H9 (cell line): ENCODE measurements around the gene RMI2. TPM values are rescaled to one million over a fixed set of nuclear protein-coding genes. Genes with fewer than 3 reads are reported as not detected.

ENCODE experiments used
- DNase-seq: peaks from one replicate; pipeline ENCODE4 v3.0.0-alpha.2; 2017
- H2AFZ ChIP-seq: one replicate; pipeline ENCODE4 v1.6.1; 2013; ENCODE audit warnings: mild to moderate bottlenecking, low read length, control low read depth, moderate library complexity
- H2AK5ac ChIP-seq: 2 replicates; pipeline ENCODE4 v1.6.1; 2013; ENCODE audit warnings: low read length, control low read depth, mixed read lengths; ENCODE audit not compliant: insufficient read length
- H2BK120ac ChIP-seq: one replicate; pipeline ENCODE4 v1.6.1; 2013; ENCODE audit warnings: low read depth, mild to moderate bottlenecking, low read length, control low read depth, inconsistent platforms; ENCODE audit not compliant: poor library complexity, severe bottlenecking
- H2BK12ac ChIP-seq: 2 replicates; pipeline ENCODE4 v1.6.1; 2013; ENCODE audit warnings: low read length, control low read depth, mixed read lengths, low read depth; ENCODE audit not compliant: insufficient read length
- H2BK15ac ChIP-seq: 2 replicates; pipeline ENCODE4 v1.6.1; 2013; ENCODE audit warnings: low read depth, low read length, control low read depth
- H2BK20ac ChIP-seq: one replicate; pipeline ENCODE4 v1.6.1; 2013; ENCODE audit warnings: low read depth, mild to moderate bottlenecking, low read length, control low read depth, inconsistent platforms; ENCODE audit not compliant: poor library complexity, severe bottlenecking
- H2BK5ac ChIP-seq: 2 replicates; pipeline ENCODE4 v1.6.1; 2013; ENCODE audit warnings: low read length, control low read depth, mixed read lengths; ENCODE audit not compliant: insufficient read length
- H3K14ac ChIP-seq: 2 replicates; pipeline ENCODE4 v1.6.1; 2013; ENCODE audit warnings: low read length, control low read depth; ENCODE audit not compliant: insufficient read depth
- H3K18ac ChIP-seq: 2 replicates; pipeline ENCODE4 v1.6.1; 2013; ENCODE audit warnings: low read depth, mild to moderate bottlenecking, mixed read lengths, low read length, control low read depth; ENCODE audit not compliant: insufficient read length
- H3K23ac ChIP-seq: 2 replicates; pipeline ENCODE4 v1.6.1; 2013; ENCODE audit warnings: low read length, control low read depth, mixed read lengths, low read depth; ENCODE audit not compliant: insufficient read length
- H3K23me2 ChIP-seq: 2 replicates; pipeline ENCODE4 v1.6.1; 2013; ENCODE audit warnings: low read depth, mild to moderate bottlenecking, mixed read lengths, low read length, control low read depth; ENCODE audit not compliant: insufficient read length, poor library complexity, severe bottlenecking
- H3K27ac ChIP-seq: 2 replicates; pipeline ENCODE4 v1.5.1; 2013; ENCODE audit warnings: low read length, control low read depth, mixed read lengths, low read depth; ENCODE audit not compliant: insufficient read length
- H3K27me3 ChIP-seq: 2 replicates; pipeline ENCODE4 v1.6.1; 2013; ENCODE audit warnings: low read length, control low read depth, inconsistent platforms; ENCODE audit not compliant: insufficient read depth
- H3K4ac ChIP-seq: 2 replicates; pipeline ENCODE4 v1.6.1; 2013; ENCODE audit warnings: low read depth, mild to moderate bottlenecking, control low read depth, inconsistent platforms, low read length, moderate library complexity
- H3K4me1 ChIP-seq: 2 replicates; pipeline ENCODE4 v1.6.1; 2013; ENCODE audit warnings: low read length, control low read depth, inconsistent platforms; ENCODE audit not compliant: insufficient read depth
- H3K4me2 ChIP-seq: 2 replicates; pipeline ENCODE4 v1.6.1; 2013; ENCODE audit warnings: low read length, control low read depth, mixed read lengths; ENCODE audit not compliant: insufficient read length, insufficient read depth
- H3K56ac ChIP-seq: 2 replicates; pipeline ENCODE4 v1.6.1; 2013; ENCODE audit warnings: low read depth, mild to moderate bottlenecking, mixed read lengths, low read length, control low read depth; ENCODE audit not compliant: insufficient read length
- H3K79me1 ChIP-seq: 2 replicates; pipeline ENCODE4 v1.6.1; 2013; ENCODE audit warnings: low read depth, mild to moderate bottlenecking, moderate library complexity, low read length, control low read depth, inconsistent platforms; ENCODE audit not compliant: insufficient read depth, poor library complexity, severe bottlenecking
- H3K79me2 ChIP-seq: 2 replicates; pipeline ENCODE4 v1.6.1; 2013; ENCODE audit warnings: low read length, control low read depth, inconsistent platforms; ENCODE audit not compliant: insufficient read depth
- H3K9ac ChIP-seq: 2 replicates; pipeline ENCODE4 v1.6.1; 2013; ENCODE audit warnings: low read length, control low read depth, mixed read lengths; ENCODE audit not compliant: insufficient read length; ENCODE audit errors: extremely low read depth
- H3K9me3 ChIP-seq: one replicate; pipeline ENCODE4 v1.6.1; 2013; ENCODE audit warnings: low read depth, low read length, inconsistent platforms; ENCODE audit not compliant: control insufficient read depth
- H3T11ph ChIP-seq: one replicate; pipeline ENCODE4 v1.6.1; 2013; ENCODE audit warnings: mild to moderate bottlenecking, low read length, control low read depth, inconsistent platforms
- H4K20me1 ChIP-seq: one replicate; pipeline ENCODE4 v1.6.1; 2013; ENCODE audit not compliant: control insufficient read depth, insufficient read length, insufficient read depth
- H4K5ac ChIP-seq: 2 replicates; pipeline ENCODE4 v1.6.1; 2013; ENCODE audit warnings: low read depth, mild to moderate bottlenecking, mixed read lengths, low read length, control low read depth; ENCODE audit not compliant: insufficient read length
- H4K8ac ChIP-seq: replicated peaks from 2 replicates; pipeline ENCODE4 v1.6.1; 2013; ENCODE audit warnings: low read length, control low read depth, mixed read lengths, low read depth; ENCODE audit not compliant: insufficient read length
- H4K91ac ChIP-seq: 2 replicates; pipeline ENCODE4 v1.6.1; 2013; ENCODE audit warnings: low read depth, mild to moderate bottlenecking, moderate library complexity, mixed read lengths, low read length, control low read depth; ENCODE audit not compliant: insufficient read length
- H3K27ac Mint-ChIP-seq, 3 experiments: 2 replicates in 2 of 3; 3 replicates in 1 of 3; pipeline ENCODE4 v1.8.0; 2020 to 2021; ENCODE audit warnings: mixed read lengths in 3 of 3, mild to moderate bottlenecking in 1 of 3, moderate library complexity in 1 of 3
- H3K27me3 Mint-ChIP-seq: 2 replicates; pipeline ENCODE4 v1.8.0; 2021; ENCODE audit warnings: low read depth, mild to moderate bottlenecking, moderate library complexity, mixed read lengths
- H3K36me3 Mint-ChIP-seq, 3 experiments: 2 replicates in 2 of 3; 3 replicates in 1 of 3; pipeline ENCODE4 v1.8.0; 2020 to 2021; ENCODE audit warnings: low read depth in 3 of 3, mixed read lengths in 3 of 3; ENCODE audit not compliant: insufficient read depth in 1 of 3
- H3K4me1 Mint-ChIP-seq, 2 experiments: 2 replicates each; pipeline ENCODE4 v1.8.0; 2020; ENCODE audit warnings: mixed read lengths in 2 of 2
- H3K4me3 Mint-ChIP-seq, 2 experiments: 2 replicates in 1 of 2; 3 replicates in 1 of 2; pipeline ENCODE4 v1.8.0; 2020 to 2021; ENCODE audit warnings: mild to moderate bottlenecking in 2 of 2, mixed read lengths in 2 of 2, moderate library complexity in 1 of 2
- H3K9me3 Mint-ChIP-seq, 2 experiments: 2 replicates in 1 of 2; 3 replicates in 1 of 2; pipeline ENCODE4 v1.8.0; 2020; ENCODE audit warnings: mild to moderate bottlenecking in 2 of 2, mixed read lengths in 2 of 2, moderate library complexity in 1 of 2
- CTCF ChIP-seq: fragments of 200-600 bp; sonication (generic); conservative IDR thresholded peaks from 3 replicates; pipeline ENCODE4 v1.8.0; 2021; ENCODE audit warnings: antibody characterized with exemption, mild to moderate bottlenecking
- WGBS: extraction: QIAGEN DNeasy Blood & Tissue Kit; methylation state at CpG from one replicate; pipeline ENCODE4 v1.1.7; 2013; ENCODE audit warnings: missing lambda C conversion rate, low lambda C conversion rate, mixed read lengths; ENCODE audit not compliant: insufficient read length; ENCODE audit errors: extremely low coverage; 5-methylcytosine and 5-hydroxymethylcytosine counted together
- total RNA-seq: library from RNA; stranded (reverse); gene quantifications from 2 replicates; pipeline ENCODE4 v1.2.1, GENCODE V29; 2021

The RMI2 gene
- total RNA-seq, 1 experiment from 2014 or later: 57.6 TPM

GRCh38 chr16:11354407-11354732 is 9.1 kb downstream of the RMI2 start:
- Mint-ChIP-seq H3K27me3 (no peaks in the 10 kb centered on the region), H3K36me3 (peaks cover 29 to 40% (median 31%) of the 10 kb centered on the region in 3 experiments), H3K27ac (no peak overlapping the region), H3K4me1 (peaks cover 25 to 44% of the 10 kb centered on the region in 2 experiments), H3K4me3 (no peak overlapping the region), H3K9me3 (no peaks in the 10 kb centered on the region)
- no peak overlapping the region for H2AK5ac ChIP-seq
- no peak overlapping the region for H2BK15ac ChIP-seq
- no peak for DNase-seq
- no peak overlapping the region for H3K14ac ChIP-seq
- H3K4me2 ChIP-seq: no peak overlapping the region
- no peaks in the 10 kb centered on the region for H3K9me3 ChIP-seq
- H3K27me3 ChIP-seq: no peaks in the 10 kb centered on the region
- TF ChIP-seq CTCF: no peak
- no peaks in the 10 kb centered on the region for H3K4me1 ChIP-seq
- no peak overlapping the region for H3K18ac ChIP-seq
- no CpG with 5 or more reads among the region's 5 CpGs for WGBS
- no peak overlapping the region for H3T11ph ChIP-seq
- no peaks in the 10 kb centered on the region for H3K23me2 ChIP-seq
- H4K91ac ChIP-seq: no peak overlapping the region
- H3K27ac ChIP-seq: no peak overlapping the region
- H2BK120ac ChIP-seq: no peak overlapping the region
- H4K8ac ChIP-seq: no peak overlapping the region
- H4K5ac ChIP-seq: no peak overlapping the region
- no peak overlapping the region for H3K9ac ChIP-seq
- no peak overlapping the region for H3K23ac ChIP-seq
- H2BK12ac ChIP-seq: no peak overlapping the region
- no peak overlapping the region for H3K4ac ChIP-seq
- H3K56ac ChIP-seq: no peak overlapping the region
- peaks cover 4% of the 10 kb centered on the region; the same call in 1 of the 2 replicates for H3K79me2 ChIP-seq
- H3K79me1 ChIP-seq: no peaks in the 10 kb centered on the region
- no peak overlapping the region for H2BK20ac ChIP-seq
- no peak overlapping the region for H2BK5ac ChIP-seq
- no peaks in the 10 kb centered on the region for H4K20me1 ChIP-seq
- H2AFZ ChIP-seq: no peak overlapping the region
